K562 (cell line): ENCODE data around the gene TRPV6. TPM values are rescaled to one million over a fixed set of nuclear protein-coding genes. Genes with fewer than 3 reads are reported as not detected.
A peak's percentile ranks its signal among the peaks of the same experiment; 100 is the strongest.

ENCODE experiments used
- ETV6 ChIP-seq, 3 experiments: fragments of 150-350 bp in 1 of 3; sonication (generic) in 1 of 3; formaldehyde crosslinking in 1 of 3; IDR thresholded peaks; 2 replicates each; pipeline versions ENCODE4 v1.6.1 to v1.8.0; 2014 to 2022; ENCODE audit warnings: borderline replicate concordance in 2 of 3, low read depth in 2 of 3, antibody characterized with exemption in 1 of 3, low read length in 1 of 3, mild to moderate bottlenecking in 1 of 3, missing genetic modification reagents in 1 of 3
- GATAD2B ChIP-seq: fragments of 450-650 bp; IDR thresholded peaks from 2 replicates; pipeline ENCODE4 v1.6.1; 2017; ENCODE audit warnings: mild to moderate bottlenecking, borderline replicate concordance
- HSF4 ChIP-seq: fragments of 250-450 bp; sonication (Bioruptor Pico); IDR thresholded peaks from 2 replicates; pipeline ENCODE4 v2.1.2; 2022; ENCODE audit warnings: mild to moderate bottlenecking, moderate library complexity, borderline replicate concordance
- KLF13 ChIP-seq: fragments of 450-650 bp; IDR thresholded peaks from 2 replicates; pipeline ENCODE4 v1.6.1; 2016; ENCODE audit warnings: missing genetic modification characterization, low read depth, mild to moderate bottlenecking, missing compliant biosample characterization, moderate library complexity, borderline replicate concordance
- NCOA2 ChIP-seq, 2 experiments: fragments of 450-650 bp; IDR thresholded peaks; 2 replicates each; pipeline ENCODE4 v1.6.1; 2018; ENCODE audit warnings: mild to moderate bottlenecking in 2 of 2, moderate library complexity in 1 of 2; ENCODE audit not compliant: partially characterized antibody in 2 of 2
- PKNOX1 ChIP-seq: fragments of 450-650 bp; IDR thresholded peaks from 2 replicates; pipeline ENCODE4 v1.6.1; 2016
- PRDM10 ChIP-seq: fragments of 450-650 bp; IDR thresholded peaks from 2 replicates; pipeline ENCODE4 v1.6.1; 2018; ENCODE audit not compliant: partially characterized antibody
- SOX6 ChIP-seq: fragments of 450-650 bp; IDR thresholded peaks from 2 replicates; pipeline ENCODE4 v1.6.1; 2014; ENCODE audit warnings: mild to moderate bottlenecking
- TEAD1 ChIP-seq, 2 experiments: fragments of 450-650 bp in 1 of 2; sonication (generic) in 1 of 2; formaldehyde crosslinking; IDR thresholded peaks; 2 replicates each; pipeline versions ENCODE4 v1.4.0 to v1.8.0; 2020 to 2022; ENCODE audit warnings: mild to moderate bottlenecking in 2 of 2, missing genetic modification reagents in 1 of 2
- polyA plus RNA-seq, 8 experiments: library from polyadenylated mRNA; depleted of rRNA in 4 of 8; stranded (reverse) in 5 of 8; unstranded in 3 of 8; fragments of >200 nt; fragmentation: Nextera tagmentation in 2 of 8; fragmentation: Illumina TruSeq in 1 of 8; extraction: Ambion mirVana in 2 of 8; extraction: Trizol in 1 of 8; gene quantifications; 2 replicates each; pipeline versions ENCODE4 v1.2.1 to v1.2.3, GENCODE V29; 2011 to 2014; ENCODE audit warnings: inconsistent platforms in 1 of 8, missing spikeins in 1 of 8
- total RNA-seq, 7 experiments: library from RNA; depleted of rRNA in 6 of 7; stranded (reverse); fragments of >200 nt in 6 of 7; fragmentation: Illumina TruSeq in 2 of 7; extraction: Trizol in 2 of 7; gene quantifications; 2 replicates each; pipeline versions ENCODE4 v1.2.1 to v1.2.3, GENCODE V29; 2011 to 2021; ENCODE audit warnings: low replicate concordance in 1 of 7
- TF ChIP-seq, protein P1 (sequence below): fragments of 450-650 bp; IDR thresholded peaks from 2 replicates; pipeline ENCODE4 v1.6.1; 2016; ENCODE audit warnings: mild to moderate bottlenecking, moderate library complexity

Gene TRPV6
- total and polyA plus RNA-seq, 9 of the 15 experiments (the other 6 are each of a cell fraction or from before 2014, with no cell fraction given) = 0.04 to 0.36 (median 0.11) TPM

- TF ChIP-seq, protein P1, sequence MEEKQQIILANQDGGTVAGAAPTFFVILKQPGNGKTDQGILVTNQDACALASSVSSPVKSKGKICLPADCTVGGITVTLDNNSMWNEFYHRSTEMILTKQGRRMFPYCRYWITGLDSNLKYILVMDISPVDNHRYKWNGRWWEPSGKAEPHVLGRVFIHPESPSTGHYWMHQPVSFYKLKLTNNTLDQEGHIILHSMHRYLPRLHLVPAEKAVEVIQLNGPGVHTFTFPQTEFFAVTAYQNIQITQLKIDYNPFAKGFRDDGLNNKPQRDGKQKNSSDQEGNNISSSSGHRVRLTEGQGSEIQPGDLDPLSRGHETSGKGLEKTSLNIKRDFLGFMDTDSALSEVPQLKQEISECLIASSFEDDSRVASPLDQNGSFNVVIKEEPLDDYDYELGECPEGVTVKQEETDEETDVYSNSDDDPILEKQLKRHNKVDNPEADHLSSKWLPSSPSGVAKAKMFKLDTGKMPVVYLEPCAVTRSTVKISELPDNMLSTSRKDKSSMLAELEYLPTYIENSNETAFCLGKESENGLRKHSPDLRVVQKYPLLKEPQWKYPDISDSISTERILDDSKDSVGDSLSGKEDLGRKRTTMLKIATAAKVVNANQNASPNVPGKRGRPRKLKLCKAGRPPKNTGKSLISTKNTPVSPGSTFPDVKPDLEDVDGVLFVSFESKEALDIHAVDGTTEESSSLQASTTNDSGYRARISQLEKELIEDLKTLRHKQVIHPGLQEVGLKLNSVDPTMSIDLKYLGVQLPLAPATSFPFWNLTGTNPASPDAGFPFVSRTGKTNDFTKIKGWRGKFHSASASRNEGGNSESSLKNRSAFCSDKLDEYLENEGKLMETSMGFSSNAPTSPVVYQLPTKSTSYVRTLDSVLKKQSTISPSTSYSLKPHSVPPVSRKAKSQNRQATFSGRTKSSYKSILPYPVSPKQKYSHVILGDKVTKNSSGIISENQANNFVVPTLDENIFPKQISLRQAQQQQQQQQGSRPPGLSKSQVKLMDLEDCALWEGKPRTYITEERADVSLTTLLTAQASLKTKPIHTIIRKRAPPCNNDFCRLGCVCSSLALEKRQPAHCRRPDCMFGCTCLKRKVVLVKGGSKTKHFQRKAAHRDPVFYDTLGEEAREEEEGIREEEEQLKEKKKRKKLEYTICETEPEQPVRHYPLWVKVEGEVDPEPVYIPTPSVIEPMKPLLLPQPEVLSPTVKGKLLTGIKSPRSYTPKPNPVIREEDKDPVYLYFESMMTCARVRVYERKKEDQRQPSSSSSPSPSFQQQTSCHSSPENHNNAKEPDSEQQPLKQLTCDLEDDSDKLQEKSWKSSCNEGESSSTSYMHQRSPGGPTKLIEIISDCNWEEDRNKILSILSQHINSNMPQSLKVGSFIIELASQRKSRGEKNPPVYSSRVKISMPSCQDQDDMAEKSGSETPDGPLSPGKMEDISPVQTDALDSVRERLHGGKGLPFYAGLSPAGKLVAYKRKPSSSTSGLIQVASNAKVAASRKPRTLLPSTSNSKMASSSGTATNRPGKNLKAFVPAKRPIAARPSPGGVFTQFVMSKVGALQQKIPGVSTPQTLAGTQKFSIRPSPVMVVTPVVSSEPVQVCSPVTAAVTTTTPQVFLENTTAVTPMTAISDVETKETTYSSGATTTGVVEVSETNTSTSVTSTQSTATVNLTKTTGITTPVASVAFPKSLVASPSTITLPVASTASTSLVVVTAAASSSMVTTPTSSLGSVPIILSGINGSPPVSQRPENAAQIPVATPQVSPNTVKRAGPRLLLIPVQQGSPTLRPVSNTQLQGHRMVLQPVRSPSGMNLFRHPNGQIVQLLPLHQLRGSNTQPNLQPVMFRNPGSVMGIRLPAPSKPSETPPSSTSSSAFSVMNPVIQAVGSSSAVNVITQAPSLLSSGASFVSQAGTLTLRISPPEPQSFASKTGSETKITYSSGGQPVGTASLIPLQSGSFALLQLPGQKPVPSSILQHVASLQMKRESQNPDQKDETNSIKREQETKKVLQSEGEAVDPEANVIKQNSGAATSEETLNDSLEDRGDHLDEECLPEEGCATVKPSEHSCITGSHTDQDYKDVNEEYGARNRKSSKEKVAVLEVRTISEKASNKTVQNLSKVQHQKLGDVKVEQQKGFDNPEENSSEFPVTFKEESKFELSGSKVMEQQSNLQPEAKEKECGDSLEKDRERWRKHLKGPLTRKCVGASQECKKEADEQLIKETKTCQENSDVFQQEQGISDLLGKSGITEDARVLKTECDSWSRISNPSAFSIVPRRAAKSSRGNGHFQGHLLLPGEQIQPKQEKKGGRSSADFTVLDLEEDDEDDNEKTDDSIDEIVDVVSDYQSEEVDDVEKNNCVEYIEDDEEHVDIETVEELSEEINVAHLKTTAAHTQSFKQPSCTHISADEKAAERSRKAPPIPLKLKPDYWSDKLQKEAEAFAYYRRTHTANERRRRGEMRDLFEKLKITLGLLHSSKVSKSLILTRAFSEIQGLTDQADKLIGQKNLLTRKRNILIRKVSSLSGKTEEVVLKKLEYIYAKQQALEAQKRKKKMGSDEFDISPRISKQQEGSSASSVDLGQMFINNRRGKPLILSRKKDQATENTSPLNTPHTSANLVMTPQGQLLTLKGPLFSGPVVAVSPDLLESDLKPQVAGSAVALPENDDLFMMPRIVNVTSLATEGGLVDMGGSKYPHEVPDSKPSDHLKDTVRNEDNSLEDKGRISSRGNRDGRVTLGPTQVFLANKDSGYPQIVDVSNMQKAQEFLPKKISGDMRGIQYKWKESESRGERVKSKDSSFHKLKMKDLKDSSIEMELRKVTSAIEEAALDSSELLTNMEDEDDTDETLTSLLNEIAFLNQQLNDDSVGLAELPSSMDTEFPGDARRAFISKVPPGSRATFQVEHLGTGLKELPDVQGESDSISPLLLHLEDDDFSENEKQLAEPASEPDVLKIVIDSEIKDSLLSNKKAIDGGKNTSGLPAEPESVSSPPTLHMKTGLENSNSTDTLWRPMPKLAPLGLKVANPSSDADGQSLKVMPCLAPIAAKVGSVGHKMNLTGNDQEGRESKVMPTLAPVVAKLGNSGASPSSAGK = peak; percentile 72
- TF ChIP-seq PKNOX1 = no peak
- TF ChIP-seq KLF13 (tag) = no peak
- no peak for TF ChIP-seq HSF4 (CRISPR knock-in tag)
- no peak for TF ChIP-seq SOX6
- TF ChIP-seq TEAD1 (CRISPR knock-in tag; IDR thresholded peaks at IDR 0.05) = no peak
- TF ChIP-seq NCOA2 (IDR thresholded peaks at IDR 0.05; ENCODE audit: partially characterized antibody in 2 of 2) = no peak
- TF ChIP-seq GATAD2B = no peak
- no peak for TF ChIP-seq ETV6 (IDR thresholded peaks at IDR 0.05; ENCODE audit: borderline replicate concordance in 1 of 2, low read depth in 2 of 2, low read length in 1 of 2)
- TF ChIP-seq ETV6 (CRISPR knock-in tag; IDR thresholded peaks at IDR 0.05; ENCODE audit: borderline replicate concordance) = no peak
- TF ChIP-seq PRDM10 = no peak
Observed at GRCh38 chr7:142925413-142925812, 39.9 kb upstream of the TRPV6 start (continued).
